ENCODE results near the gene MGME1.

MGME1 gene

DNA sequence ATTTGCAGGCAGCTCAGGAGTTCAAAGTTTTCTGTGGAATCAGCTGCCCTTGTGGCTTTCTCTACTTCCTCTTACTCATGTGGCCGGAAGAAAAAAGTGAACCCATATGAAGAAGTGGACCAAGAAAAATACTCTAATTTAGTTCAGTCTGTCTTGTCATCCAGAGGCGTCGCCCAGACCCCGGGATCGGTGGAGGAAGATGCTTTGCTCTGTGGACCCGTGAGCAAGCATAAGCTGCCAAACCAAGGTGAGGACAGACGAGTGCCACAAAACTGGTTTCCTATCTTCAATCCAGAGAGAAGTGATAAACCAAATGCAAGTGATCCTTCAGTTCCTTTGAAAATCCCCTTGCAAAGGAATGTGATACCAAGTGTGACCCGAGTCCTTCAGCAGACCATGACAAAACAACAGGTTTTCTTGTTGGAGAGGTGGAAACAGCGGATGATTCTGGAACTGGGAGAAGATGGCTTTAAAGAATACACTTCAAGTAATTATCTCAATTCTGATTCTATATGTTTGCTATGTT, 1.1 kb downstream of the MGME1 start:
- Mint-ChIP-seq H3K27me3 (ENCODE audit: low read depth, poor library complexity) (peaks cover 3% of the 10 kb centered on the region), H3K36me3 (ENCODE audit: low read depth) (peaks cover 20% of the 10 kb centered on the region), H3K27ac (peak overlapping the region; percentile 99), H3K4me1 (peaks cover 72% of the 10 kb centered on the region), H3K4me3 (peak overlapping the region; percentile 89), H3K9me3 (no peaks in the 10 kb centered on the region)
- TF ChIP-seq, protein P1, sequence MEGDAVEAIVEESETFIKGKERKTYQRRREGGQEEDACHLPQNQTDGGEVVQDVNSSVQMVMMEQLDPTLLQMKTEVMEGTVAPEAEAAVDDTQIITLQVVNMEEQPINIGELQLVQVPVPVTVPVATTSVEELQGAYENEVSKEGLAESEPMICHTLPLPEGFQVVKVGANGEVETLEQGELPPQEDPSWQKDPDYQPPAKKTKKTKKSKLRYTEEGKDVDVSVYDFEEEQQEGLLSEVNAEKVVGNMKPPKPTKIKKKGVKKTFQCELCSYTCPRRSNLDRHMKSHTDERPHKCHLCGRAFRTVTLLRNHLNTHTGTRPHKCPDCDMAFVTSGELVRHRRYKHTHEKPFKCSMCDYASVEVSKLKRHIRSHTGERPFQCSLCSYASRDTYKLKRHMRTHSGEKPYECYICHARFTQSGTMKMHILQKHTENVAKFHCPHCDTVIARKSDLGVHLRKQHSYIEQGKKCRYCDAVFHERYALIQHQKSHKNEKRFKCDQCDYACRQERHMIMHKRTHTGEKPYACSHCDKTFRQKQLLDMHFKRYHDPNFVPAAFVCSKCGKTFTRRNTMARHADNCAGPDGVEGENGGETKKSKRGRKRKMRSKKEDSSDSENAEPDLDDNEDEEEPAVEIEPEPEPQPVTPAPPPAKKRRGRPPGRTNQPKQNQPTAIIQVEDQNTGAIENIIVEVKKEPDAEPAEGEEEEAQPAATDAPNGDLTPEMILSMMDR (IDR thresholded peaks at IDR 0.05) = no peak
- peak; percentile 22 for DNase-seq

DNA sequence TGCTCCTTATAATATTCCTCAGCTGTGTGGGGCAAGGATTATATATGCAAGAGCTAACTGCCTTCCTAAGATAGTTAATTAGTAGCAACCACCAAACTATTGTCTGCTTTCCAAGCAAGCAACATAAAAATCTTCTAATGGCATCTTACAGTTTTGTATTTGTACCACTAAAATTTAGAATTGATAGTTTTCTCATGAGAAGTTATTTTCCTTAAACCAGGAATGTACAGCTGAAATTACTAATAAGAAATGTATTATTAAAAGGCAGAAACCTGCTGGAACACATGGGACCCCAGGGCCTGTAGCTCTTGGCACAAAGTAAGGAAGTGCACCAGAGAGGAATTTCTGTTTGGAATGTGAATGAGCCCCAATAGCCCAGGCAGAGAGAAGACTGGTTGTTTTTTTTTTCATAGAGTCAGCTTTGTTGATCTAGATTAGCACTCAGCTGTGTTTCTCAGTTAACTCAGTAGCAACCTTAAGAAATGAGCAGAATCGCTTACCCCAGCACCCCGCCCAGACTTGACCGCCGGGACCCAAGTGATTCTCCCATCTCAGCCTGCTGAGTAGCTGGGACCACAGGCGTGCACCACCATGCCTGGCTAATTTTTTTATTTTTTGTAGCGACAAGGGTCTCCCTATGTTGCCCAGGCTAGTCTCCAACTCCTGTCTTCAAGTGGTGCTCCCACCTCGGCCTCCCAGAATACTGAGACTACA, 2.6 kb downstream of the MGME1 start:
- TF ChIP-seq, protein P1 (IDR thresholded peaks at IDR 0.05) = no peak
- DNase-seq = no peak
- peak overlapping the region; percentile 89 for H3K4me3 Mint-ChIP-seq
- peak overlapping the region; percentile 95 for H3K27ac Mint-ChIP-seq
- H3K9me3 Mint-ChIP-seq = no peaks in the 10 kb centered on the region
- peaks cover 67% of the 10 kb centered on the region for H3K4me1 Mint-ChIP-seq
- peaks cover 3% of the 10 kb centered on the region for H3K27me3 Mint-ChIP-seq (ENCODE audit: low read depth, poor library complexity)
- H3K36me3 Mint-ChIP-seq (ENCODE audit: low read depth) = peaks cover 32% of the 10 kb centered on the region

DNA sequence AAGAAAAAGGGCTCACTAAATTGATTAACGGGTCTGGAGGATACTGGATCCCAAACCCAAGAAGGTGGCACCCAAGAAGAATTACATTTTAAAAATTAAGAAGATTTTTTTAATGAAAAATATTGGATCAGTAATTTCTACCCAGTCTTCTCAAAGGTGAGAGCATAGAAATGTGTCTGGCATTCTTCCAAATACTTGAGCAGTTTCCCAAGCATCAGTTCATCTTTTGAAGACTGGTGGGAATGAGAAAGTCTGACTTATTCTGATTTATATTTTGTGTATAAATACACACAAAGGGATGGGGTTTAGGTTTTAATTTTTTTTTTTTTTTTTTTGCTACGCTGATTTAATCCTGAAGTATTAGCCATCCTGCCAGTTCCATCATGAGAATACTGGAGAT, 3.3 kb downstream of the MGME1 start:
- DNase-seq = no peak
- H3K27ac Mint-ChIP-seq = peak overlapping the region; percentile 95
- H3K4me1 Mint-ChIP-seq = peaks cover 64% of the 10 kb centered on the region
- H3K36me3 Mint-ChIP-seq (ENCODE audit: low read depth) = peaks cover 38% of the 10 kb centered on the region
- peak overlapping the region; percentile 89 for H3K4me3 Mint-ChIP-seq
- TF ChIP-seq, protein P1 (IDR thresholded peaks at IDR 0.05) = no peak
- peaks cover 3% of the 10 kb centered on the region for H3K27me3 Mint-ChIP-seq (ENCODE audit: low read depth, poor library complexity)
- H3K9me3 Mint-ChIP-seq = no peaks in the 10 kb centered on the region

DNA sequence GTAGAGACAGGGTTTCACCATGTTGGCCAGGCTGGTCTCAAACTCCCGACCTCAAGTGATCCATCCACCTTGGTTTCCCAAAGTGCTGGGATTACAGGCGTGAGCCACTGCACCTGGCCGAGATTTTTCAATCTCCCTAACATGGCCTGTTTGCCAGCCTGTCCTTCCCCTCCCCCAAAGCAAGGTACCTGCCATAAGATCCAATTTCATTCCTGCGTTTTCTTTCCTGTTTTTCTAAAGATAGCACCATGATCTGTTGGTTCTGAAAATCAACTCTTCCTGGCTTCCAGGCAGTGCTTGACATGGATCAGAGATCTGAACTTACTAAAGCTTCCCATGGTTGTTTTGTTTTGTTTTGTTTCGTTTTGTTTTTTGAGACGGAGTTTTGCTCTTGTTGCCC, 7.5 kb downstream of the MGME1 start:
- TF ChIP-seq, protein P1 (IDR thresholded peaks at IDR 0.05) = no peak
- H3K27me3 Mint-ChIP-seq (ENCODE audit: low read depth, poor library complexity) = no peaks in the 10 kb centered on the region

DNA sequence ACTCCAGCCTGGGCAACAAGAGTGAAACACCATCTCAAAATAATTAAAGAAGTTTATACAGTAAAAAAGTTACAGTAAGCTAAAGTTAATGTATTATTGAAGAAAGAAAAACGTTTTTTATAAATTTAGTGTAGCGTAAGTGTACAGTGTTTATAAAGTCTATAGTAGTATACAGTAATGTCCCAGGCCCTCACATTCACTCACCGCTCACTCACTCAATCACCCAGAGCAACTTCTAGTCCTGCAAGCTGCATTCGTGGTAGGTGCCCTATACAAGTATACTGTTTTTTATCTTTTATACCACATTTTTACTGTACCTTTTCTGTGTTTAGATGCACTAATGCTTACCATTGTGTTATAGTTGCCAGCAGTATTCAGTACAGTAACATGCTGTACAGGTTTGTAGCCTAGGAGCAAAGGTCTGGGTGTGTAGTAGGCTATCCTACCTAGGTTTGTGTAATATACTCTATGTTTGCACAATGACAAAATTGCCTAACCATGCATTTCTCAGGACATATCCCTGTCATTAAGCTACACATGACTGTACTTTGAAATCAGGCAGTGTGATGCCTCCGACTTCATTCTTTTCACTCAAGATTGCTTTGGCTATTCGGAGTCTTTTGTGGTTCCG, 16.7 kb downstream of the MGME1 start:
- H3K4me3 Mint-ChIP-seq = no peak overlapping the region
- H3K27me3 Mint-ChIP-seq (ENCODE audit: low read depth, poor library complexity) = no peaks in the 10 kb centered on the region
- peaks cover 5% of the 10 kb centered on the region for H3K4me1 Mint-ChIP-seq
- TF ChIP-seq, protein P1 (IDR thresholded peaks at IDR 0.05) = no peak
- peaks cover 47% of the 10 kb centered on the region for H3K36me3 Mint-ChIP-seq (ENCODE audit: low read depth)
- H3K27ac Mint-ChIP-seq = peak overlapping the region; percentile 57
- no peak for DNase-seq
- no peaks in the 10 kb centered on the region for H3K9me3 Mint-ChIP-seq

More for the DNA sequence above, 7.5 kb downstream of the MGME1 start:
- Mint-ChIP-seq H3K4me3 (no peak overlapping the region), H3K36me3 (ENCODE audit: low read depth) (peaks cover 67% of the 10 kb centered on the region), H3K9me3 (no peaks in the 10 kb centered on the region), H3K27ac (peak overlapping the region; percentile 95), H3K4me1 (peaks cover 48% of the 10 kb centered on the region)
- DNase-seq = no peak

All from nephron progenitor cell (in vitro differentiated cells).